NCI-H774 (cell line): Measurements from ENCODE around the gene OR5K3.
"Not testable (repeated sequence)": the region's sequence is repeated elsewhere in the genome, so short reads cannot be mapped to it uniquely, and the experiment has no call there.

ENCODE experiments used
- DNase-seq: peaks from one replicate; lab custom pipeline; 2025; lab: John Stamatoyannopoulos, UW

The OR5K3 gene, protein sequence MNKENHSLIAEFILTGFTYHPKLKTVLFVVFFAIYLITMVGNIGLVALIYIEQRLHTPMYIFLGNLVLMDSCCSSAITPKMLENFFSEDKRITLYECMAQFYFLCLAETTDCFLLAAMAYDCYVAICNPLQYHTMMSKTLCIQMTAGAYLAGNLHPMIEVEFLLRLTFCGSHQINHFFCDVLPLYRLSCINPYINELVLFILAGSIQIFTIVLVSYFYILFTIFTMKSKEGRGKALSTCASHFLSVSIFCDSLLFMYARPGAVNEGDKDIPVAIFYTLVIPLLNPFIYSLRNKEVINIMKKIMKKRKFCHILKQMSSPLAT

DNA sequence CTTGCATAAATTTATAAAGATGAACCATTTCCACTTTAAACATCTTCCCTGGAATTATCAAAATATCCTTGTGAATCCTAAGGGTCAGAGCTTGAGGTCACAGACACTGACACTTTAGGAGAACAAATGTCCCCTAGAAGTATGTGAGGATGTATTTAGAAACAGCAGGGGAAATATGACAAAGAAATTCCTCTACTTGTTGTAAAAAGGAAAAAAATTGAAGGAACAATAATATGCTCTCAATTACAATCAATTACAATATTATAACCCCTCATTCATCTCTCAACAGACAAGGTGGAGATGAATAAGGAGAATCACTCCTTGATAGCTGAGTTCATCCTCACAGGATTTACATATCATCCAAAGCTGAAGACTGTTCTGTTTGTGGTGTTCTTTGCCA is at the start of gene OR5K3:
TSS of gene OR5K3 (plus strand) at position 301 of the 400 bp plus-strand sequence. CDS start at position 301, 0 bp downstream.
- DNase-seq, result no peak

DNA sequence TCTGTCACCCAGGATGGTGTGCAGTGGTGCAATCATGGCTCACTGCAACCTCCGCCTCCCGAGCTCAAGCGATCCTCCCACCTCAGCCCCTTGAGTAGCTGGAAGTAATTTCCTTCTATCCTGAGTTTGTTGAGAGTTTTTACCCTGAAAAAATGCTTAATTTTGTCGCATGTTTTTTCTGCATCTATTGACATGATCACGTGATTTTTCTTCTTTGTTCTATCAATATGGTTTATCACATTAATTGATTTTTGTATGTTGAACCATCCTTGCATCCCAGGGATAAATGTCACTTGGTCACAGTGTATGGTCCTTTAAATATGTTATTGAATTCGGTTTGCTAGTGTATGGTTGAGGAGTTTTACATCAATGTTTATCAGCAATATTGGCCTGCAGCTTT is 48.7 kb upstream of the OR5K3 start:
- DNase-seq, result no peak

DNA sequence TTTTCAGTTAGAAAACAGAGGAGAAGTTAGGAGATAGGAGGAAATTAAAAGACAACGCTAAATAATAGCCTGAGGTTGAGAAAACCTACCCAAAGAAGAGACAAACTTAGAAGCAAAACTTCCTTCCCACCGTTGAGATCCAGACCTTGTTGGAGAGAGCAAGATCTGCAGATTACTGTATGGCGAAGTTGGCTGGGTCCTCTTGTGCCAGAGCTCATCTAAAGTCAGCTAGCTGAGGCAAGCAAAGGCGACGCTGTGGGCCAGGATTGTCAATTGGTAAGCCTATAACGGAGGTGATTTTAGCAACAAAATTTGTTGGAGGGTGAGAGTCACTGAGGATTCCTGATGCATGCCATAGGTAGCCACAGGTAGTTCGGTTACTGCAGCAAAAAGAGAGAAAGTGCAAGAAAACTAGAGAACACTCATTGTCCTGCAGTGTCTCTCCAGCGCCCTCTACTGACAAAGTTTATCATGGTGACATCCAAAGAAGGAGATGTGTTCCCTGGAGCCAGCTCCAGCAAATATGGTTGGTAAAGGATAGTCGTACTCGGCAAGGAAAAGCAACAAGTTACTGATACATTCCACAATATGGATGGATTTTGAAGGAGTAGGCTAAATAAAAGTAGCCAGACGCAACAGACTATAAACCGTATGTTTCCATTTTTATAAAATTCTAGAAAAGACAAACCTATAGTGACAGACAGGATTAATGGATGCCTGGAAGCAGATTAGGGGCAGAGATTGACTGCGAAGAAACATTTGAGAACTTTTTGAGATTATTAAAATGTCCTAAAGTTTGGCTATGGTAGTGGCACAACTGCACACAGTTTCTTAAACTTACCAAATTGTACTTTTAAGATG is 46.6 kb upstream of the OR5K3 start:
- DNase-seq, result peak; percentile 63

DNA sequence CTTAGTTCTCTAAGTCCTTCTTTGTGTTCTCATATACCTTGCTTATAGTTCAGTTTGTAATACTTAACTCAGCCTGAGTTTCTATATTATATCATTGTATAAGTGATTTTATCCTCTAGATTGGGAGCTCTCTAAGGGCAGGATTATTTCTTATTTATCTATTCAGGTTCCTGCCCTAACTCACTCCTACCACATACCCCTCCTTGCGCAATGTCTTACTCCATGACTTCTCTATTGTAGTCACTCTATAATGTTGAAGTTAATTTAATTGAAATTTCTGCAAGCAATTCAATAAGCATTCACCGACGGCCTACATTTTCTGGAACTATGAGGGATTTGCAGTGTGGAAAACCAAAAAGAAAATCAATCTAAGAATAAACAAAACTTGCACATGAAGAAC is 40.4 kb upstream of the OR5K3 start:
- DNase-seq, result no peak

DNA sequence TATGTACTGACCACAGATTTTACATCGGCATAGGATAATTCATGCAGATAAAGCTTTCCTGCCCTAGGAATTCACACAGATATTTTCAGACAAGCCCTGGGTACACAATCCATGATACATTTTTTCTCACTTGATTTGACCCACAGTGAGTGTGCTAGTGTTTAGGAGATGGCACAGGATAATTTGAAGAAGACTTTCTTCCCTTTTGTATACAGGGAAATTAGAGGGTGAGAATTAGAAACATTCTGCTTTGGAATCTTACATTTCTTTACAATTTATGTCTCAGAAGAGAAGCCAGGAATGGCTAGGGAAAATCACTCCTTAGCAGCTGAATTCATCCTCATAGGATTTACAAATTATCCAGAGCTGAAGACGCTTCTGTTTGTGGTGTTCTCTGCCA is 36.9 kb upstream of the OR5K3 start, which contains the start of gene OR5K4:
TSS of gene OR5K4 (plus strand) at position 301 of the 400 bp plus-strand sequence. CDS start at position 301, 0 bp downstream.
- DNase-seq, result no peak

DNA sequence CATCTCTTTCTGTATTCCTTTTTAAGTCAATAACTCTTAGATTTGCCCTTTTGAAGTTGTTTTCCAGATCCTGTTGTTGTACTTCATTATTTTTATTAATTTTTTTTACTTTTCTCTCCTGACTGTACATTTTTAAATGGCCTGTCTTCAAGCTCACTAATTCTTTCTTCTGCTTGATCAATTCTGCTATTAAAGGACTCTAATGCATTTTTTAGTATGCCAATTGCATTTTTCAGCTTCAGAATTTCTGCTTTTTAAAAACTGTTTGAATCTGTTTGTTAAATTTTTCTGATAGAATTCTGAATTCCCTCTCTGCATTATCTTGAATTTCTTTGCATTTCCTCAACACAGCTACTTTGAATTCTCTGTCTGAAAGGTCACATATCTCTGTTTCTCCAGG is 31.2 kb upstream of the OR5K3 start:
- no peak for DNase-seq

DNA sequence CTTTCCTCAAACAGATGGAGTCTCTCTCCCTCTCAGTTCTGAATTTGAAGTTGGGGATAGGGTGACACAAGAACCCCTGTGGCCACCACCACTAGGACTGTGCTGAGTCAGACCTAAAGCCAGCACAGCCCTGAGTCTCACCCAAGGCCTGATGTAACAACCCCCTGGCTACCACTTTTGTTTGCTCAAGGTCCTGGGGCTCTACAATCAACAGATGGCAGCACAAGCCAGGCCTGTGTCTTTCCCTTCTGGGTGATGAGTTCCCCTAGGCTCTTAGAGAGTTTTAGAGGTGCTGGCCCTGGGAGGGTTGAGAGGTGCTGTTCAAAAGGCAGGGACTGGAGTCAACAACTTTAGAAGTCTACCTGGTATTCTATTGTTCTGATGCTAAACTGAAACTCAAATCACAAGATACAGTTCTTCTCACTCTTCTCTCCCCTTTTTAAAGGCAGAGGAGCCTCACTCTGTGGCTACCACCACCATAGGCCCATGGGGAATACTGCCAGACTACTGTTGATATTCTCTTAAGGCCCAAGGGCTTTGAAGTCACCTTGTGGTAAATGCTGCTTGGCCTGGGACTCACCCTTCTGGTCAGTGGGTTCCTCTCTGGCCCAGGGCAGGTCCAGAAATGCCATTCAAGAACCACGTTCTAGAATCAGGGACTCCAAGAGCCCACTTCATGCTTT is 30.3 kb upstream of the OR5K3 start:
- DNase-seq, result no peak

DNA sequence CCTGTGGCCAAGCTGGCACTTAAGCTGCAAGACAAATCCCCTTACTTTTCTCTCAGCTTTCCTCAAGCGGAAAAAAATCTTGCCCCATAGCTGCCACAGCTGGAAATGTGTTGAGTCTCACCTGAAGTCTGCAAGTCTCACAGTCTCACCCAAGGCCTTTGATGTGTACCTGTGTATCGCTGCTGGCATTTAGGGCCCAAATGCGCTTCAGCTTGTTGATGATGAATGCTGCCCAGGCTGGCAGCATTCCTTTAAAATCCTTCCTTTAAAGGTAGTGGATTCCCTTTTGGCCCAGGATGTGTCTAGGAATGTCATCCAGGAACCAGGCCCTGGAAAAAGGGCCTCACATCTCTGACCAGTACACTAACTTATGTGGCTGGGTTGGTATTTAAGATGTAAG is 29.8 kb upstream of the OR5K3 start:
- DNase-seq, result no peak

DNA sequence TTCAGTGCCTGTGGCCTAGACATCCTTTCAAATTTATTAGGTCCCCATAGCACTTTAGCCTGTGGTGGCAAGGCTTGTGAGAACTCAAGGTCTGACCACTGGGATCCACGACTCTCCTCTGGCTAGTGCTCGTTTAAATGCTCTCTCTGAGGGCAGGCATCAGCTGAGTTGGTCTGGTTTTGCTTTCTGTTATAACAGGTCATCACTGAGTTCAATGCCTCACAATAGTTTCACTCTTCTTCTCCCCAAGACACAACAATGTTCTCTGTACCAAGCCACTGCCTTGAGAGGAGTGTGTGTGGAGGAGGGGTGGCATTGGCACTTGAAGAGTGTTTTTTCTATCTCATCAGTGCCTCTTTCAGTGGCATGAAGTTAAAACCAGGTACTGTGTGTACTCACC is 29.2 kb upstream of the OR5K3 start:
- DNase-seq, result no peak

DNA sequence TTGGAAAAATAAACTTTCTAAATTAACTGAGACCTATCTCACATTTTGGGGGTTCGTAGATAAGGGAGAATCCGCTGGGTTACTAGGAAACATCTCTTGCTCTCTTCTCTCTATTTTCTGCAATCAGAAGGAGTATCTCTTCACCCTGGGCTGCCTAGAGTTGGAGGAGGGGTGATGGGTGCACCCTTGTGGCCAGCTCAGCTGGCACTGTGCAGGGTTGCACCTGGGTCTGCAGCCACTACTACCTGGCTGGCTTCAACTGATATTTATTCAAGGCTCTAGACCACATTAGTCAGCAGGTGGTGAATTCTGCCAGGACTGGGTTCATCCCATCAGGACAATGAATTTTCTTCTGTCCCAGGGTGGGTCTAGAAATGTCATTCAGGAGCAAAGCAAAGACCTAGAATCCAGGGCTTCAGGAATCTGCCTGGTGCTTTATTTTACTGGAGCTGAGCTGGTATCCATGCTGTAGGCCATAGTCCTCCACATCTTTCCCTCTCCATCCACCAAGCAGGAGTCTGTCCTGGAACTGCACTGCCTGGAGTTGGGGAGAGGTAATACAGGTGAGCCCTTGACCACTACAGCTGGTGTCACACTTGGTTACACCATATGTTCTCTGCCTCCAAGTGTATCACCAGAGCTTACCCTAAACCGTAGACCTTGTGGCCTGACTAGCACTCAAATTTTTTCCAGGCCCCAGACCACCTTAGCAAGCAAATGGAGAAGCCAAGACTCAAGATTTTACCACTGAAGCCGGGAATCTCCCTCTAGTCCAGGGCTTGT is 22.8 kb upstream of the OR5K3 start:
- DNase-seq, result no peak

DNA sequence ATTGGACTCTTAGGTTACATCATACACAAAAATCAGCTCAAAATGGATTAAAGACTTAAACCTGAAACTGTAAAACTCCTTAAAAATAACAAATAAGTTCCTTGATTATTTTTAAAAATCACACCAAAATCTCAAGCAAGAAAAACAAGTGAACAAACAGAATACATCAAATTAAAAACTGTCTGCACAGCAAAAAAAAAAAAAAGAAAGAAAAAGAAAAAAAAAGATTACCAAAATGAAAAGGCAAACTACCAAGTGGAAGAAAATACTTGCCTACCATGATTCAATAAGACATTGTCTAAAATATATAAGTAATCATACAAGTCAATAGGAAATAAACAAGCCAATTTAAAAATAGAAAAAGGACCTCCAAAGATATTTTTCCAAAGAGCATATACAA is 19.3 kb upstream of the OR5K3 start:
- DNase-seq, result no peak

DNA sequence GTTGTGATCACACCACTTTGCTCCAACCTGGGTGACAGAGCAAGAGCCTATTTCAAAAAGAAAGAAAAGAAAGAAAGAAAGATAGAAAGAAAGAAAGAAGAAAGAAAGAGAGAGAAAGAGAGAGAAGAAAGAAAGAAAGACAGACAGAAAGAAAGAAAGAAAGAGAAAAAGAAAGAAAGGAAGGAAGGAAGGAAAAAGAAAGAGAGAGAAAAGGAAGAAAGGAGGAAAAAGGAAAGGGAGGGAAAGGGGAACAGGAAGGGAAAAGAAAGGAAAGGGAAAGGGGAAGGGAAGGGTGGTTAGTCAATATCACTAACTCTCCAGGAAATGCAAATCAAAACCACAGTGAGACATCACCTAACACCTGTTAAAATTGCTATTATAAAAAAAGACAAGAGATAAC is 18.6 kb upstream of the OR5K3 start:
- no peak for DNase-seq

DNA sequence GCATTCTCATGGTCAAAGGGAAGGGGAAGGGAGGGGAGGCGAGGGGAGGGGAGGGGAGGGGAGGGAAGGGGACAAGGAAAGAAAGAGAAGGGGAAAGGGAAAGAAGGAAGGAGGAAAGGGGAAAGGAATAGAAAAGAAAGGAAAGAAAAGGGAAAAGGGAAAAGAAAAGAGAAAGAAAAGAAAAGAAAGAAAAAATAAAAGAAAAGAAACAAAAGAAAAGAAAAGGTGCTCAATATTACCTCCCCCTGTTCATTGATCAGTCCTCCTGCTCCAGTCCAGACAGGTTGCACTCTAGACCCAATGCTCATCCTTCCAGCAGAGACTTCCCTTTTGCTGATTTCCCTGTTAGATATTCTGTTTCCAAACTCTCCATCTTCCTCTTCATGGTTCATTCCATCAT is 18.0 kb upstream of the OR5K3 start:
- no peak for DNase-seq

DNA sequence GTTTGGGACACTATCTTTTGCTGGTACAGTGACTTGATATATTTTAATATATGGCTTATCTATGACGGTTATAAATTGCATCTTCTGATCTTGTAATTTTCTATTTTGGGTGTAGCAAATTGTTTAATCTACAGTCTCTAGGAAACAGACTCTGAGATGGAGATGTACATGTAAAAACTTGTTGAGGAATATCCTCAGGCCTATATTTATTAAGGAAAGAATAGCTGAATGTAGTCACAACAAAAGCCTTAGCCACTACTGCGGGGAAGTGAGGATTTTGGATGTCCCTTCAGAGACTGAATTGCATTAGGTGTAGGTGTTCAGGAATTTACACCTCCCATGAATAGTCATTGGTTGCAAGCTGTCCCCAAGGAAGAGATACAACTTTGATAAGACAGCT is 13.8 kb upstream of the OR5K3 start:
- no peak for DNase-seq

DNA sequence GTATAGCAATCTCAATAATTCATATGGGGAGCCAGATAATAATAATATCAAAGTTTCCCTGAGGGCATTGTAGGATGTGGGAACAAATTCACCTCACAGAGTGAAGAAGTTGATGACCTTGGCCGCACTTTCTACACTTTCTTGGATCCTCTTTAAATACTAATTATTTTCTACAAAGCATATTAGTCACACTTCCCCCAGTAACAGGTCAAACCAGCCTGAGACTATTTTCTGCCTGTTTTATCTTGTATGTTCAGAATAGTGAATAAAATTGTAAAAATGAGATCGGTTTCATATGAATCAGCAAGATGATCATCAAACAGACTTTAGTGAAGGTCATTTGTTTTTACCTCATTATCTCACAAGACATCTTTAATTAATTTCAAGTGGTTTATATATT is 2.3 kb upstream of the OR5K3 start:
- no peak for DNase-seq

DNA sequence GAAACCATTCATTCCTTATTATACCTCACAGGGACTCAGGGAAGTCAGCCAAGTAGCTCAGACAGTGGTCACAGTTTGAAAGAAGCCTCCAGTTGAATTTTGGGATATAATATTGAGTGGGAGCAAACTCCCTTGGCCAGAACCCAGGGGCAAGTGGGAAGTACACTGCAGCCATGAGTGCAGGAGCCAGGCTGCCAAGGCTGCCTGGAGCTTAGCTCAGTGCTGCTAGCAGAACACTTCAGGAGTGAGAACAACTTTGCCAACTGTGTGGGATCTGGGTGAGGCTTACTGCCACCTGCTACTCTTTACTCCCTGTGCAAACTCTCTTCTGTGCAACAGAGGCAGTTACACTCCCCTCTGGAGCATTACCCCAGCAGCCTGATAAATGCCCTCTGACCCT is 4.6 kb downstream of the OR5K3 start:
- no peak for DNase-seq

DNA sequence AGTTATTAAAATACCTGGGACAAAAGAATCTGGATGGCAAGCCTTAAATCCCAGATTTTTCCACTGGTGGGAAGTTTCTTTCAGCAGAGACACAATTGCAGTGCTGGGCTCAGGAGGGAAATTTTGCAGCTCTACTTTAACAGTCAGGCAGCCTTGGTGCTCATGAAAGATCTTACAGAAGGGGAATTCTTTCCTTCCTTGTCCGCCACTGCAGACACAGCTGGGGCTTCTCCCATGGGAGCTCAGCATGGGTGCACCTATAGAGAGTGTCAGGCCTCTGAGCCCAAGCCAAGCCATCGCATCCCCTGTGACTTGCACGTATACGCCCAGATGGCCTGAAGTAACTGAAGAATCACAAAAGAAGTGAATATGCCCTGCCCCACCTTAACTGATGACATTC is 6.0 kb downstream of the OR5K3 start:
- DNase-seq, result not testable (repeated sequence)

DNA sequence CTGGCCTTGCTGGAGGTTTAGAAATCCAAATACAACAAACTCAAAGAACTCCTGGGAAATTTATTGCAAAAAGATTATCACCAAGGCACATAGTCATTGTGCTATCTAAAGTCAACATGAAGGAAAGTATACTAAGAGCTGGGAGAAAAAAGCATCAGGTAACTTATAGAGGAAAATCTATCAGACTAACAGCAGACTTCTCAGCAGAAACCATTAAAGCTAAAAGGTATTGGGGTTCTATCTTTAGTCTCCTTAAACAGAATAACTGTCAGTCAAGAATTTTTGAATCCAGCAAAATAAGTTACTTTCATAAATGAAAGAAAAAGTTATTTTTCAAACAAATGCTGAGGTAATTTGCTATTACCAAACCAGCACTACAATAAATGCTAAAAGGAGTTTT is 8.0 kb downstream of the OR5K3 start:
- DNase-seq, result no peak

DNA sequence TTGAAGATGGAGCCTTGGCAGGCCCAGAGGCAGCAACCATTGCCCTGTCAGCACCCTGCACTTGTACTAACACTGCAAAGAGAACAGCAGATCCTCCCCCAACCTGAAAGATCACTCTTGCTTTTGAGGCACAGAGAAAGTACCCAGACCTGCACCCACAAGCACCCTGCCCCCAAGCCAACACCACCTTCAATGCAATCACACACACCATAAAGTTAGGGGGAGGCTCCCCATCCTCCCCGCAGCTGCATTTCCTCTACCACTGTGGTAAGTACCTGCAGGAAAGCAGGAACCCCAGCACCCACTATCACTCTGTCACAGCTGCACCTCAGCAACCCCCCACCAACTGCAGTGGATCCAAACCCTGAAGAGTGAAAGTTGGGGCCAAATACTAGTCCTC is 12.0 kb downstream of the OR5K3 start:
- DNase-seq, result no peak

DNA sequence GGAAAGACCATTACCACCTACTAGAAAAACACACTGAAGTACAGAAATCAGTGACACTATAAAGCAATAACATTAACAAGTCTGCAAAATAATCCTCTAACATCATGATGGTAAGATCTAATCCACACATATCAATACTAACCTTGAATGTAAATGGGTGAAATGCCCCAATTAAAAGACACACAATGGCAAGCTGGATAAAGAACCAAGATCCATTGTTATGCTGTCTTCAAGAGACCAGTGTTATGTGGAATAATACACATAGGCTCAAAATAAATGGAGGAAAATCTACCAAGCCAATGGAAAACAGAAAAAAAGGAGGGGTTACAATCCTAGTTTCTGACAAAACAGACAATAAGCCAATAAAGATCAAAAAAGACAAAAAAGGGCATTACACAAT is 13.5 kb downstream of the OR5K3 start:
- no peak for DNase-seq

DNA sequence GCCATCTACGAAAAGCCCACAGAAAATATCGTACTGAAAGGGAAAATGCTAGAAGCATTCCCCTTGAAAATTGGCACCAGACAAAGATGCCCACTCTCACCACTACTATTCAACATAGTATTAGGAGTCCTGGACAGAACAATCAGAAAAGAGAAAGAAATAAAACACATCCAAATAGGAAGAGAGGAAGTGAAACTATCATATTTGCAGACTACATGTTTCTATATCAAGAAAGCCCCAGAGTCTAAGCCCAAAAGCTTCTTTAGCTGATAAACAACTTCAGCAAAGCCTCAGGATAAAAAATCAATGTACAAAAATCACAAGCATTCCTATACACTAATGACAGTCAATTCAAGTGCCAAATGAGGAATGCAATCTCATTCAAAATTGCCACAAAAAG is 15.6 kb downstream of the OR5K3 start:
- DNase-seq, result no peak

DNA sequence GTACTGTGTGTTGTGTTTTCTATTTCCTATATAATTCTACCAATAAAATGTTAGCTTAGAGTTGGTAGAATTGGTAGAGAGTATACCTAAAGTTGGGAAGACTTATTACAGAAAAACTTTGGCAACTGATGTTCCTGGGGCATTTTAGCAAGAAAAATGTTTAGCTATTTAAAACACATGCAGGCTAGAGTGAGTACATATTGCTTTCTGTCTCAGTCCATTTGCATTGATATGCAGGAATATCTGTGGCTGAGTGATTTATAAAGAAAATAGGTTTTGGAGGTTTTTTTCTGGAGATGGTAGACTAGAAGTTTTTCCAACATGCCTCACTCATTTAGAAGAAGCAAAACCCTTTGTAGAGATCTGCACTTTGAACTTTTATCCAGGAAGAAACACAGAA is 42.1 kb downstream of the OR5K3 start:
- no peak for DNase-seq
